Activated naive CD8-positive, alpha-beta T cell treated with anti-CD3 and anti-CD28 coated beads, Interleukin-2, amount 10 ng/mL, durations not matched to agents 7 days and 5 days (primary cell): Measurements from ENCODE around the gene MTA3. TPM values are rescaled to one million over a fixed set of nuclear protein-coding genes. Genes with fewer than 3 reads are reported as not detected.
"Not testable (repeated sequence)": the region's sequence is repeated elsewhere in the genome, so short reads cannot be mapped to it uniquely, and the experiment has no call there.

Experiments used
- ATAC-seq: fragments of 150-1000 bp; cut with Tn5 transposase; one replicate; pipeline ENCODE4 v1.10.0; 2021; ENCODE audit warnings: low read depth, moderate library complexity
- POLR2A ChIA-PET: fragments of 350-600 bp; sonication (Branson Sonifier 250); formaldehyde crosslinking; loops from one replicate; lab custom pipeline; 2021; ENCODE audit warnings: antibody characterized with exemption; lab: Charles Lee
- DNase-seq: peaks from one replicate; pipeline ENCODE4 v3.0.0; 2021
- H3K27ac Mint-ChIP-seq: one replicate; pipeline ENCODE4 v1.8.0; 2022; ENCODE audit warnings: mild to moderate bottlenecking, mixed read lengths
- H3K27me3 Mint-ChIP-seq: one replicate; pipeline ENCODE4 v1.8.0; 2022; ENCODE audit warnings: mild to moderate bottlenecking, moderate library complexity, mixed read lengths
- H3K36me3 Mint-ChIP-seq: one replicate; pipeline ENCODE4 v1.8.0; 2021; ENCODE audit warnings: mild to moderate bottlenecking, mixed read lengths
- H3K4me1 Mint-ChIP-seq: one replicate; pipeline ENCODE4 v1.8.0; 2021; ENCODE audit warnings: mixed read lengths
- H3K4me3 Mint-ChIP-seq: one replicate; pipeline ENCODE4 v1.8.0; 2022; ENCODE audit warnings: mild to moderate bottlenecking, moderate library complexity, mixed read lengths
- H3K9me3 Mint-ChIP-seq: one replicate; pipeline ENCODE4 v1.8.0; 2021; ENCODE audit warnings: mixed read lengths
- total RNA-seq, 2 experiments: library from RNA; stranded (reverse); gene quantifications; one replicate each; pipeline ENCODE4 v1.2.3, GENCODE V29; 2021

Gene MTA3
- total RNA-seq, 2 experiments from 2014 or later = 35.6 to 36.2 TPM

GRCh38 chr2:42636934-42637333 lies 68.5 kb downstream of the MTA3 start:
- peaks cover 9% of the 10 kb centered on the region for H3K4me1 Mint-ChIP-seq
- ATAC-seq (no peak), DNase-seq (no peak)
- H3K36me3 Mint-ChIP-seq = peaks cover 3% of the 10 kb centered on the region
- no peak overlapping the region for H3K4me3 Mint-ChIP-seq
- no peak overlapping the region for H3K27ac Mint-ChIP-seq
- POLR2A ChIA-PET = no interaction called here
- H3K27me3 Mint-ChIP-seq = no peaks in the 10 kb centered on the region
- H3K9me3 Mint-ChIP-seq = peaks cover 2% of the 10 kb centered on the region

- Mint-ChIP-seq H3K4me3 (no peak overlapping the region), H3K4me1 (peaks cover 9% of the 10 kb centered on the region), H3K9me3 (peaks cover 2% of the 10 kb centered on the region), H3K27me3 (no peaks in the 10 kb centered on the region), H3K27ac (no peak overlapping the region), H3K36me3 (peaks cover 3% of the 10 kb centered on the region)
- ATAC-seq (no peak), DNase-seq (no peak)
- POLR2A ChIA-PET = interaction anchor here (0.8 to 1.1 kb wide), 3 partner anchors 11 to 172 kb away, joined by 3 to 4 read pairs (median 3); no protein-coding TSS in a partner anchor
These were observed 69.8 kb downstream of the MTA3 start for GRCh38 chr2:42638080-42638784.

- DNase-seq = no peak
- Mint-ChIP-seq H3K27ac (no peak overlapping the region), H3K27me3 (no peaks in the 10 kb centered on the region), H3K9me3 (no peaks in the 10 kb centered on the region), H3K4me3 (peak overlapping the region; percentile 60), H3K36me3 (no peaks in the 10 kb centered on the region), H3K4me1 (peaks cover 9% of the 10 kb centered on the region)
- ATAC-seq = no peak
- POLR2A ChIA-PET = interaction anchor here (1.1 kb wide), 1 partner anchor 13 kb away, joined by 4 read pairs; no protein-coding TSS in a partner anchor
These were observed 71.1 kb downstream of the MTA3 start for GRCh38 chr2:42639340-42640077.

- POLR2A ChIA-PET = no interaction called here
- H3K4me1 Mint-ChIP-seq = peaks cover 9% of the 10 kb centered on the region
- DNase-seq (no peak), ATAC-seq (no peak)
- no peak overlapping the region for H3K27ac Mint-ChIP-seq
- no peak overlapping the region for H3K4me3 Mint-ChIP-seq
- no peaks in the 10 kb centered on the region for H3K9me3 Mint-ChIP-seq
- peaks cover 4% of the 10 kb centered on the region for H3K36me3 Mint-ChIP-seq
- H3K27me3 Mint-ChIP-seq = no peaks in the 10 kb centered on the region
These were observed 71.8 kb downstream of the MTA3 start for GRCh38 chr2:42640261-42640660.

- not testable (repeated sequence) for H3K27ac Mint-ChIP-seq, DNase-seq, H3K4me3 Mint-ChIP-seq, H3K27me3 Mint-ChIP-seq, H3K4me1 Mint-ChIP-seq, H3K9me3 Mint-ChIP-seq, ATAC-seq
- H3K36me3 Mint-ChIP-seq = peaks cover 14% of the 10 kb centered on the region
- POLR2A ChIA-PET = interaction anchor here (0.6 to 0.7 kb wide), 2 partner anchors 12 to 249 kb away, joined by 3 read pairs; no protein-coding TSS in a partner anchor
These were observed 73.9 kb downstream of the MTA3 start for GRCh38 chr2:42642371-42642770.

GRCh38 chr2:42645551-42645950 lies 77.1 kb downstream of the MTA3 start:
- no peak overlapping the region for H3K4me3 Mint-ChIP-seq
- H3K9me3 Mint-ChIP-seq = no peaks in the 10 kb centered on the region
- POLR2A ChIA-PET = no interaction called here
- no peak overlapping the region for H3K27ac Mint-ChIP-seq
- H3K36me3 Mint-ChIP-seq = peaks cover 18% of the 10 kb centered on the region
- no peaks in the 10 kb centered on the region for H3K27me3 Mint-ChIP-seq
- H3K4me1 Mint-ChIP-seq = peaks cover 11% of the 10 kb centered on the region
- ATAC-seq = no peak
- no peak for DNase-seq

GRCh38 chr2:42648796-42649195 lies 80.4 kb downstream of the MTA3 start:
- Mint-ChIP-seq H3K4me3 (no peak overlapping the region), H3K27ac (no peak overlapping the region), H3K36me3 (peaks cover 21% of the 10 kb centered on the region), H3K4me1 (peaks cover 30% of the 10 kb centered on the region), H3K9me3 (no peaks in the 10 kb centered on the region), H3K27me3 (no peaks in the 10 kb centered on the region)
- no peak for ATAC-seq
- POLR2A ChIA-PET = no interaction called here
- DNase-seq = no peak

GRCh38 chr2:42651057-42651456 lies 82.6 kb downstream of the MTA3 start:
- no peak for ATAC-seq
- POLR2A ChIA-PET = interaction anchor here (1.0 kb wide), 1 partner anchor 13 kb away, joined by 3 read pairs; no protein-coding TSS in a partner anchor
- Mint-ChIP-seq H3K4me1 (peaks cover 46% of the 10 kb centered on the region), H3K4me3 (peak overlapping the region; percentile 78), H3K27ac (peak overlapping the region; percentile 96), H3K9me3 (no peaks in the 10 kb centered on the region), H3K36me3 (peaks cover 21% of the 10 kb centered on the region), H3K27me3 (no peaks in the 10 kb centered on the region)
- no peak for DNase-seq

GRCh38 chr2:42652086-42652485 lies 83.7 kb downstream of the MTA3 start:
- DNase-seq = no peak
- peaks cover 46% of the 10 kb centered on the region for H3K4me1 Mint-ChIP-seq

GRCh38 chr2:42653039-42653438 lies 84.6 kb downstream of the MTA3 start:
- Mint-ChIP-seq H3K4me1 (peaks cover 46% of the 10 kb centered on the region), H3K9me3 (no peaks in the 10 kb centered on the region), H3K27me3 (no peaks in the 10 kb centered on the region), H3K27ac (peak overlapping the region; percentile 14), H3K36me3 (peaks cover 16% of the 10 kb centered on the region), H3K4me3 (peak overlapping the region; percentile 3)
- ATAC-seq = no peak
- no peak for DNase-seq
- POLR2A ChIA-PET = no interaction called here

More at GRCh38 chr2:42652086-42652485, 83.7 kb downstream of the MTA3 start:
- Mint-ChIP-seq H3K36me3 (peaks cover 14% of the 10 kb centered on the region), H3K27me3 (no peaks in the 10 kb centered on the region), H3K9me3 (no peaks in the 10 kb centered on the region), H3K27ac (peak overlapping the region; percentile 96), H3K4me3 (peak overlapping the region; percentile 78)
- POLR2A ChIA-PET = no interaction called here
- peak; percentile 78 for ATAC-seq

GRCh38 chr2:42653908-42654445 lies 85.5 kb downstream of the MTA3 start:
- Mint-ChIP-seq H3K27ac (no peak overlapping the region), H3K4me3 (peak overlapping the region; percentile 26), H3K36me3 (peaks cover 18% of the 10 kb centered on the region), H3K4me1 (peaks cover 46% of the 10 kb centered on the region), H3K27me3 (no peaks in the 10 kb centered on the region), H3K9me3 (no peaks in the 10 kb centered on the region)
- no peak for DNase-seq
- POLR2A ChIA-PET = interaction anchor here (0.6 kb wide), 1 partner anchor 12 kb away, joined by 3 read pairs; no protein-coding TSS in a partner anchor
- no peak for ATAC-seq

- DNase-seq (no peak), ATAC-seq (no peak)
- Mint-ChIP-seq H3K4me3 (no peak overlapping the region), H3K27ac (no peak overlapping the region), H3K9me3 (no peaks in the 10 kb centered on the region), H3K27me3 (no peaks in the 10 kb centered on the region), H3K36me3 (peaks cover 15% of the 10 kb centered on the region), H3K4me1 (peaks cover 23% of the 10 kb centered on the region)
- POLR2A ChIA-PET = interaction anchor here (0.6 to 1.0 kb wide), 3 partner anchors 89 to 182 kb away, joined by 3 read pairs; no protein-coding TSS in a partner anchor
These were observed 89.9 kb downstream of the MTA3 start for GRCh38 chr2:42658306-42658705.

GRCh38 chr2:42659609-42660008 lies 91.2 kb downstream of the MTA3 start:
- peaks cover 11% of the 10 kb centered on the region for H3K36me3 Mint-ChIP-seq
- H3K9me3 Mint-ChIP-seq = no peaks in the 10 kb centered on the region
- POLR2A ChIA-PET = no interaction called here
- H3K27me3 Mint-ChIP-seq = no peaks in the 10 kb centered on the region
- no peak overlapping the region for H3K27ac Mint-ChIP-seq
- ATAC-seq (no peak), DNase-seq (no peak)
- H3K4me1 Mint-ChIP-seq = peaks cover 19% of the 10 kb centered on the region
- no peak overlapping the region for H3K4me3 Mint-ChIP-seq
